ENCODE results near the gene ZNF526. TPM values are rescaled to one million over a fixed set of nuclear protein-coding genes. Genes with fewer than 3 reads are reported as not detected.

The ZNF526 gene
- total RNA-seq, 1 donor from 2014 or later, result 18.4 TPM

DNA sequence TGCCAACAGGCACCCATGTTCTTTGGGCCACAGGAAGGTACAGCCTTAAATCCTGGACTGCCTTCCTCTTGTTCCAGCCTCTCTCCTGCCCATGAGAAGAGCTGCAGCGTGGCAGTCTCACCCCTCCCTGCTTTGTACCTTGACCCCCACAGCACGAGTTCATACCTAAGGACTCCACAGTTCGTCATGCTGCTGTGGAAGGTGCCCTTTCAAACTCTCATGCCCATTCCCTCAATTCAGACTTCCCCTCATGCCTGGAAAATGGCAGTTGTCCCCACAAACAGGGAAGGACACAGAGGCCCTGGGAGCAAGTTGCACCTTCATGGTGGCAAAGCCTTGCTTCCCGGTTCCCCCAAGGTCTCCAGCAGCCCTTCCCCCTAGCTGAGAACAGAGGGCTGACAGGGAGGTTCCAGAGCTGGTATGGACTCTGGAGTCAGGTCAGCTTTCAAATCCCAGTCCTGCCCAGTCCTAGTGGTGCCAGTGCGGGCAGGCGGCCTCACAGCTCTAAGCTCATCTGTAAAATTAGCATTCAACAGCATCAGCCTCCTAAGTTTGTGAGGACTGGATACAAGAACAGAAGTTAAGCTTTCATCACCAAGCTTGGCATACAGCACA lies 13.7 kb downstream of the ZNF526 start:
- H3K36me3 Mint-ChIP-seq (ENCODE audit: low read depth), result peaks cover 42% of the 10 kb centered on the region
- no peaks in the 10 kb centered on the region for H3K27me3 Mint-ChIP-seq (ENCODE audit: insufficient read depth)
- peaks cover 7% of the 10 kb centered on the region for H3K4me1 Mint-ChIP-seq (ENCODE audit: low read depth)
- H3K27ac Mint-ChIP-seq, result peak overlapping the region; percentile 10
- no peaks in the 10 kb centered on the region for H3K9me3 Mint-ChIP-seq
- H3K4me3 Mint-ChIP-seq, result no peak overlapping the region
- intact Hi-C loops (cut with micrococcal nuclease), result no loop called here
- DNase-seq (ENCODE audit: low spot score), result no peak

DNA sequence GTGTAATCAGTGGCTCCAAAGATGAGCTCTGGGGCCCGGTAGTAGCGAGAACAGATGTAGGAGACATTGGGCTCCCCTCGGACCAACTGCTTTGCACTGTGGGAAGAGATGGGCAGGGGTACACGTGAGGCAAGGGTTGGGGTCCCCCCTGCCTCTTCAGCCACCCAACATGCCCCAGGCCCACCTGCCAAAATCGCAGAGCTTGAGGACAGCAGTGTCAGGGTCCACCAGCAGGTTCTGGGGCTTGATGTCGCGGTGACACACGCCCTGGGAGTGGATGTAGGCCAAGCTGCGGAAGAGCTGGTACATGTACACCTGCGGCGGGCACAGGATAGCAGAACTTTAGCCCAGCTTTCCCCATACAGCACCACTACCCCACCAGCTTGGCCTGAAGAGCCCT lies 14.3 kb downstream of the ZNF526 start:
- intact Hi-C loops (cut with micrococcal nuclease), result no loop called here
- Mint-ChIP-seq H3K4me3 (no peak overlapping the region), H3K27me3 (ENCODE audit: insufficient read depth) (no peaks in the 10 kb centered on the region), H3K36me3 (ENCODE audit: low read depth) (peaks cover 44% of the 10 kb centered on the region), H3K9me3 (no peaks in the 10 kb centered on the region), H3K4me1 (ENCODE audit: low read depth) (peaks cover 12% of the 10 kb centered on the region), H3K27ac (no peak overlapping the region)
- DNase-seq (ENCODE audit: low spot score), result no peak

DNA sequence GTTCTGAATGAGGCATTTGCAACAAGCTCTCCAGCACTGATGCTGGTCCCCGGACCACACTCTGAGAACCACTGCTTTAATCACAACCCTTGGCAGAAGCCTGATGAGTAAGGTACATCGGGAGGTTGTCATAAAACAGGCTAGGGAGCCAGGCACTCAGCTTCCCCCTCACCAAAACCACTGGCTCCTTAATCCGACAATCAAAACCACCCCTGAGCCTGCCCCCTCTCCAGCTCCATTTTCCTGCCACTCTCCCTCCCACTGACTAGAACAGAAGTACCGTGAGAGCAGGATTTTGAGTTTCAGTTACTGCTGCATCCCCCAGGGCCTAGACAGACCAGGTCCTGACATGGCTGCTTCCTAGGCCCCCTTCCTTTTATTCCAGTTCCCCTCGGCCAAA lies 15.1 kb downstream of the ZNF526 start:
- H3K4me3 Mint-ChIP-seq, result no peak overlapping the region
- no peaks in the 10 kb centered on the region for H3K27me3 Mint-ChIP-seq (ENCODE audit: insufficient read depth)
- intact Hi-C loops (cut with micrococcal nuclease), result no loop called here
- peaks cover 20% of the 10 kb centered on the region for H3K4me1 Mint-ChIP-seq (ENCODE audit: low read depth)
- H3K36me3 Mint-ChIP-seq (ENCODE audit: low read depth), result peaks cover 46% of the 10 kb centered on the region
- H3K9me3 Mint-ChIP-seq, result no peaks in the 10 kb centered on the region
- H3K27ac Mint-ChIP-seq, result peak overlapping the region; percentile 44
- DNase-seq (ENCODE audit: low spot score), result no peak

GRCh38 chr19:42239544-42240220 lies 19.6 kb downstream of the ZNF526 start:
- Mint-ChIP-seq H3K9me3 (no peaks in the 10 kb centered on the region), H3K4me1 (ENCODE audit: low read depth) (peaks cover 34% of the 10 kb centered on the region), H3K4me3 (no peak overlapping the region), H3K27me3 (ENCODE audit: insufficient read depth) (no peaks in the 10 kb centered on the region), H3K36me3 (ENCODE audit: low read depth) (peaks cover 28% of the 10 kb centered on the region), H3K27ac (peak overlapping the region; percentile 1)
- no peak for DNase-seq (ENCODE audit: low spot score)
- intact Hi-C loops (cut with micrococcal nuclease), result loop anchor here (5.0 to 10.0 kb wide), 2 partner anchors 357 to 975 kb away; partner anchors contain the start of genes ARHGEF1 and HNRNPUL1

DNA sequence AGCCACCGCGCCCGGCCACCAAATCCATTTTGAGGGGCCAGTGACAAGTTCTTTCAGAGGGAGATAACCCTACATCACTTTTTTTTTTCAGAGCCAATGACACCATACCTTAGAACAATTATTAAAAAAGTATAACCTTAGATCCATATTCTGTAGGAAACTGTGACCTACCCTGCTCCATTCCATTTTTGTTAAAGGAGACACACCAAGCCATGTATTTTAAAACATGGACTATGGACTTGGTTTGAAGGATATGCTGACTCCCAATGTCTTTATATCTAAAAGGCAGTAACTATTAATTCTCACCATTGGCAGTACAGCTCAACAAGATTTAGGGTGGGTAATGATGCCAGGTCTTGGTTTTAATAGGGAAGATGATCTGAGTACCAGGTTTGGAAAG lies 21.2 kb downstream of the ZNF526 start:
- no peak for DNase-seq (ENCODE audit: low spot score)
- H3K36me3 Mint-ChIP-seq (ENCODE audit: low read depth), result peaks cover 20% of the 10 kb centered on the region
- H3K27me3 Mint-ChIP-seq (ENCODE audit: insufficient read depth), result no peaks in the 10 kb centered on the region
- peaks cover 48% of the 10 kb centered on the region for H3K4me1 Mint-ChIP-seq (ENCODE audit: low read depth)
- intact Hi-C loops (cut with micrococcal nuclease), result loop anchor here (5.0 to 10.0 kb wide), 2 partner anchors 359 to 976 kb away; partner anchors contain the start of genes ARHGEF1 and HNRNPUL1
- H3K9me3 Mint-ChIP-seq, result no peaks in the 10 kb centered on the region
- peak overlapping the region; percentile 86 for H3K27ac Mint-ChIP-seq
- peak overlapping the region; percentile 90 for H3K4me3 Mint-ChIP-seq

GRCh38 chr19:42242069-42242511 lies 22.0 kb downstream of the ZNF526 start:
- peak overlapping the region; percentile 86 for H3K27ac Mint-ChIP-seq
- H3K36me3 Mint-ChIP-seq (ENCODE audit: low read depth), result peaks cover 13% of the 10 kb centered on the region
- DNase-seq (ENCODE audit: low spot score), result no peak
- intact Hi-C loops (cut with micrococcal nuclease), result loop anchor here (1.0 to 10.0 kb wide), 8 partner anchors 22 to 977 kb away; partner anchors contain the start of genes ARHGEF1, HNRNPUL1, PAFAH1B3 and PRR19
- H3K27me3 Mint-ChIP-seq (ENCODE audit: insufficient read depth), result no peaks in the 10 kb centered on the region
- H3K4me1 Mint-ChIP-seq (ENCODE audit: low read depth), result peaks cover 56% of the 10 kb centered on the region
- no peaks in the 10 kb centered on the region for H3K9me3 Mint-ChIP-seq
- peak overlapping the region; percentile 90 for H3K4me3 Mint-ChIP-seq

GRCh38 chr19:42242512-42243409 lies 22.6 kb downstream of the ZNF526 start, which contains the start of gene GSK3A:
Gene GSK3A (minus strand): TSS chr19:42242602. CDS start chr19:42242465, 137 bp downstream.
- Mint-ChIP-seq H3K9me3 (no peaks in the 10 kb centered on the region), H3K27ac (peak within 1 kb of the TSS; percentile 89), H3K36me3 (ENCODE audit: low read depth) (peaks cover 13% of the 10 kb centered on the region), H3K4me3 (peak within 1 kb of the TSS; percentile 92), H3K27me3 (ENCODE audit: insufficient read depth) (no peaks in the 10 kb centered on the region), H3K4me1 (ENCODE audit: low read depth) (peaks cover 56% of the 10 kb centered on the region)
- intact Hi-C loops (cut with micrococcal nuclease), result loop anchor here (1.0 to 10.0 kb wide), 10 partner anchors 22 to 978 kb away; partner anchors contain the start of genes ARHGEF1, HNRNPUL1, MEGF8 and PAFAH1B3
- peak; percentile 95 for DNase-seq (ENCODE audit: low spot score)

DNA sequence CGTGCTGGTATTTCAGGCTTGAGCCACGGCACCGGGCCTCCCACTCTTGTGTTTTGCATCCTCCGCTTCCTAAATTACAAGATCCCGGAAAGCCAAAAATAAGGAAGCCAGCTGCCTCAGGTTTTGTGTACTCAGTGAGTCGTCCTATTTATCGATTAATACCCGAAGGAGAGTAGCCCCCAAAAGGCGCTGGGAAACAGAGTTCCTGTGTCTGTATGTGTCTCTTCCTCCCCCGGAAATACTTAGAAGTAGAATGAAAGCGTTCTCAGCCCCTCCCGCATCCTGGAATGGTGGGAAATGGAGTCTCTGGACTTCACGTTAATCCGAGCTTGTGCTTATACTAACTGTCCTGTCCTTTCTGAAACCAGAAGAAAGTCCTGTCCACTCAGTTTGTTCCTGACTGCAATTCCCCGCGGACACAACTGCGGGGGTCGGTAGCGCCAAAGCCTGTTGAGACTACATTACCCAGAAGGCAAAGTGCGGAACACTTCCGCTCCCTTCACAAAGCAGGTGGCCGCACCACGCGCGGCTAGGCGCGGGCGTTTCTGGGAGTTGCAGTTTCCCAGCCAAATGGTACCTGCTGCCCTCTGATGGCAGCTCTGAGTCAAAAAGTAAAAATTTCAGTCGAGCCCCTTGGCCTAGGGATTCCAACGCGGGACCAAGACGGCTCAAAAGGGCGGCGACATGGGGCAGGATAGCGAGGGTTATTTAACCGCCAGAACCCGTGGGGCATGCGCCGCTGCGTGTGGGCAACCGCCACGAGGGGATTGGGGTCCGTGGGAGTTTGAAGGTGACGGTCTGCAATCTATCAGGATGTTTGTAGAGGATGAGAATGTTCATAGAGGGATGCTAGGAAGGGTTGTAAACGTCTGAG lies 24.5 kb downstream of the ZNF526 start:
- Mint-ChIP-seq H3K9me3 (no peaks in the 10 kb centered on the region), H3K36me3 (ENCODE audit: low read depth) (peaks cover 6% of the 10 kb centered on the region), H3K4me1 (ENCODE audit: low read depth) (peaks cover 50% of the 10 kb centered on the region), H3K27me3 (ENCODE audit: insufficient read depth) (no peaks in the 10 kb centered on the region), H3K4me3 (peak overlapping the region; percentile 92), H3K27ac (peak overlapping the region; percentile 91)
- peak; percentile 89 for DNase-seq (ENCODE audit: low spot score)
- intact Hi-C loops (cut with micrococcal nuclease), result loop anchor here (1.0 to 10.0 kb wide), 8 partner anchors 10 to 980 kb away; partner anchors contain the start of genes ARHGEF1 and HNRNPUL1

DNA sequence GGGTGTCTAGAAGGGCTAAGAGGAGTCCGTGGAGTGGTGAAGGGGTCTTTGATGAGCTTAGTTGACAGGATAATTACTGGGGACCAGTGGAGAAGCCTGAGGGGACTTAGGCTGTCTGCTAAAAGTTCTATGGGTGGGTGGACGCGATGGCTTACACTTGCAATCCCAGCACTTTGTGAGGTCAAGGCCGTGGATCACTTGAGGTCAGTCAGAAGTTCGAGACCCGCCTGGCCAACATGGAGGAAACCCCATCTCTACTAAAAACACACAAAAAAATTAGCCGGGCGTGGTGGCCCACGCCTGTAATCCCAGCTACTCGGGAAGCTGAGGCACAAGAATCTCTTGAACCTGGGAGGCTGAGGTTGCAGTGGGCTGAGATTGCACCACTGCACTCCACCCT lies 25.1 kb downstream of the ZNF526 start:
- intact Hi-C loops (cut with micrococcal nuclease), result loop anchor here (2.0 to 10.0 kb wide), 2 partner anchors 68 to 980 kb away; partner anchors contain the start of gene HNRNPUL1
- Mint-ChIP-seq H3K4me3 (peak overlapping the region; percentile 92), H3K27ac (peak overlapping the region; percentile 91), H3K27me3 (ENCODE audit: insufficient read depth) (no peaks in the 10 kb centered on the region), H3K9me3 (no peaks in the 10 kb centered on the region), H3K4me1 (ENCODE audit: low read depth) (peaks cover 43% of the 10 kb centered on the region), H3K36me3 (ENCODE audit: low read depth) (peaks cover 3% of the 10 kb centered on the region)
- no peak for DNase-seq (ENCODE audit: low spot score)

- peaks cover 33% of the 10 kb centered on the region for H3K4me1 Mint-ChIP-seq (ENCODE audit: low read depth)
- H3K36me3 Mint-ChIP-seq (ENCODE audit: low read depth), result peaks cover 3% of the 10 kb centered on the region
- intact Hi-C loops (cut with micrococcal nuclease), result loop anchor here (10.0 kb wide), 1 partner anchor 982 kb away; the partner anchor contains the start of gene HNRNPUL1
- peak overlapping the region; percentile 8 for H3K4me3 Mint-ChIP-seq
- H3K27me3 Mint-ChIP-seq (ENCODE audit: insufficient read depth), result no peaks in the 10 kb centered on the region
- H3K9me3 Mint-ChIP-seq, result no peaks in the 10 kb centered on the region
- no peak for DNase-seq (ENCODE audit: low spot score)
- peak overlapping the region; percentile 40 for H3K27ac Mint-ChIP-seq
Measured at GRCh38 chr19:42246143-42246921, 26.2 kb downstream of the ZNF526 start.
